GM21529 (cell line): ENCODE results near the gene SLFN12L.
"Not testable (repeated sequence)": the region's sequence is repeated elsewhere in the genome, so short reads cannot be mapped to it uniquely, and the experiment has no call there.

Source experiments
- ATAC-seq: cut with Tn5 transposase; IDR thresholded peaks from one replicate; pipeline ENCODE4 v1.9.1; 2021; ENCODE audit not compliant: unreplicated experiment

Gene SLFN12L

DNA sequence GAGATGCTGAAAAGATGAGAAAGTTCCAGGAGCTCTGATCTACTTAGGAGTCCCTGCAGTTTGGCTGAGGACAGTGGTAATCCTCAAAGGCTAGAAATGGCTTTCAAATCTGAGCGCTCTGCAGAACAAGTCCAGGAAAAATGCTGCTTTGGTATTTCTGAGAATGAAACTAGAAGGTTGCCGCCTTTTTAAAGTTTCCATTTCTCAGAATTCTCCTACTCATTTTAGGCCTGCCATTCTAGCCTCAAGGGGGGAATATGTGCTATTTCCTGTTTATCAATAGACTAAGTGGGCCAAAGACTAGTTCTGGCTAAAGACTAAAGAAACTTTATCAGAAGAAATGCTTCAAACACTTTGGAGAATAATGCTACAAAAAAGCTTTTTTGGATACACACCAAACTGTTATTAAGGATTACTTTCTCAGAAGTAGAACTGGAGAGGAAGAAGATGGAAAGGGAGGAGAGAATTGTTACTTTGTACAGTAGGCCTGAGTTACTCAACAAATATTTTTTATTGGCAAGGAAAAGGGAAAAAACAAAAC is at the start of gene SLFN12L:
Gene SLFN12L, minus strand, starts transcription at position 78 of the 541 bp plus-strand sequence. CDS start 15,314 bp downstream, outside the sequence.
- no peak for ATAC-seq

DNA sequence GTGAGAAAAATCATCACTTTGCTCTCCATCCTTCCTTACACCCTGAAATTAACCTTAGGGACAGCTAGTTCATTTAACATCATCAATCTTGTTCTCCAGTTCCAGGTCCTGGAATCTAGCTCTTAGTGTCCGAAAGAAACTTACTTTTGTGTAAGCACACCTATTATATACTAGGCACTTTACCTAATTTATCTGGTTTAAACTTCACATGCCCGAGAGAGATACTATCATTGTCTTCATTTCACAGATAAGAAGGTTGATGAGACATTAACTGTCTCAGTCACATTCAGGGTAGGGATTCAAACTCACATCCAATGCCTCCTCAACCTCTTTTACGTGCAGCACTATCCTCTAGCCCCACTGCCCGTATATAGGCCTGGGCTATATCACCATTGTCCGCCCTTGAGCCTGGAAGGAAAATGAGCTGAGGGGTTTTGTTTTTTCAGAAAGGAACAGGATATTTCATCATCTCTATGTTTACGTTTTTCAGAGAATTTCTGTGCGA is 49.1 kb upstream of the SLFN12L start:
- ATAC-seq, result no peak

DNA sequence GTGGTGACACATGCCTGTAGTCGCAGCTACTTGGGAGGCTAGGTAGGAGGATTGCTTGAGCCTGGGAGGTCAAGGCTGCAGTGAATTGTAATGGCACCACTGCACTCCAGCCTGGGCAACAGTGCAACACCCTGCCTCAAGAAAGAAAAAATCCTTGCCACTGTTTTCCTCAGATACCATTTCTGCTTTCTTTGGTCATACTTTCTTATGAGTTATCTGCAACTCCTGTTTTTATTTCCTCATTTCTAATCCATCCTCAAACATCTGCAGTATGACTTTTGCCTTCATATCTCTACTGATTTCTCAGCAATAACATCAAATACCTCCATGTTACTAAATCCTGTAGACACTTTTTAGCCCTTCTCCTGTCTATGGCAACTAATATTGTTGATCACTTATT is 46.6 kb upstream of the SLFN12L start:
- no peak for ATAC-seq

DNA sequence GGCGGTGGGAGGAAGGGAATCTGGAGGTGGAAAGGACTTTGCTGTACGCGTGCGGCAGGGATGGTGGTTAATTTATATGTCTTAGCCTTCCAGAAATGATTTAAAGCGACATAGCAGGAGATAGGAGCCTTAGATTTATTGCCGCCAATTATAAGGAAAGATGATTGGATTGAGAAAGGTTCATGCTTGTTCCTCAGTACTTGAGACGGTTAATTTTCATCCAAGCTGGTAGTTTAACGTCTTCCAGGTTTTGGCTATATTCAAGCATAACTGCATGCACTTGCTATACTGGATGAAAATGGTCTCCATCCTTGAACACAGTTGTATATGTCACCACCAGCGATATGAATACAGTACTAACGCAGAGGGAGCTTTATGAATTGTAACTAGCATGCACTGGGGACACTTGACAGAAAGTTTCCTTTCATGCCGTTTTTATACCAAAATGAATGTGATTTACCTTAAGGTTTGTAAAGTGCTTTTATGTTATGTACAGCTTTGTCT is 41.5 kb upstream of the SLFN12L start:
- ATAC-seq, result no peak

DNA sequence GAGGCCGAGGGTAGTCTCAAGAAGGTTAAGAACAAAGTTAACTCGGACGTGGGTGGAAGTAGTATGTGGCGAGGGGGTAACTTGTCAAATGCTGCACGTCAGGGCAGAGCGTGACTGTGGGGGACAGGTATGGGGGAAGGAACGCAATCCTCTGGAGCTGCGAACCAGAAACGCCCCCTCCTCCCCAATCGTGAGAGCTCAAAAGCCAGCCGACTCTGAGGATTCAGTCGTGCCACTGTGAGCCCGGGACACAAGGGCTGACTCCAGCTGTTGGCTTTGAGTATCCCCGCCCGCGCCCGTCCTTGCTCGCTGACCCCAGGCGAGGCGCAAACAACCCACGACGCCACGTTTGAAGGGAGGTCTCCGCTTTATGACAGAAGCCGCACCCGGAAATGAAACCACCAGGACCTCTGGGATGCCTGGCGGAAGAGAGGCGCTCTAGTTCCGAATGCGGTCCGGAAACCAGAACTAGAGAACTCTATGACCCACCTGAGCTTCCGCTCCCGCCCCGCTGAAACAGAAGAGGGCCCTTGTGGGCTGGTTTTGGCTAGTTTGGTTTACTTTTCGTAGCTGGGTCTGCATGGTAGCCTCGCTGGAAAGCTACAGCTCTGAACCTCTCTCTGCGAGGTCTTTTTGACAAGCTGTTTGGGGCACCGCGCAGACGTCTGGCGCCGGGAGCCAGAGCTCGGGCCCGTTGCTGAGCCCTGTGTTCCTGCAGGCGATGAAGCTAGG is 40.9 kb upstream of the SLFN12L start, which contains the start of gene PEX12:
Gene PEX12, minus strand, starts transcription at position 375 of the 732 bp plus-strand sequence. CDS start 550 bp downstream, outside the sequence.
- ATAC-seq, result peak; percentile 87

DNA sequence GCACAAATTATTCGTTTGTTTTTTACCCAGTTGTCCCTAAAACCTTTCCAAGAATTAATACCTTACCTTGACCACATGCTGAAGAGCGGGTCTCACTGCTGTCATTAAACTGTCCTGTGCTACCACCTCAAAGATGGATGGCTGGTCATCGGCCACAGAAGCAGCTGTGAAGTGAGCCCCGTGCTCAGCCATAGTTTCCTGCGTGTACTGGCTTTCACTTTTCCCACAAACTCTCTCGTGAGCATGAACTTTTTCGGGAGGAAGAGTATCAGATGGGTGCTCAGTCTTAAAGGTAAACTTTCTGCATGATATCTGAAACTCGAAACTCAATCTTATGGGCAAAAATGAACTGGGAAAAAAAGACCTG is 40.3 kb upstream of the SLFN12L start:
- ATAC-seq, result no peak

DNA sequence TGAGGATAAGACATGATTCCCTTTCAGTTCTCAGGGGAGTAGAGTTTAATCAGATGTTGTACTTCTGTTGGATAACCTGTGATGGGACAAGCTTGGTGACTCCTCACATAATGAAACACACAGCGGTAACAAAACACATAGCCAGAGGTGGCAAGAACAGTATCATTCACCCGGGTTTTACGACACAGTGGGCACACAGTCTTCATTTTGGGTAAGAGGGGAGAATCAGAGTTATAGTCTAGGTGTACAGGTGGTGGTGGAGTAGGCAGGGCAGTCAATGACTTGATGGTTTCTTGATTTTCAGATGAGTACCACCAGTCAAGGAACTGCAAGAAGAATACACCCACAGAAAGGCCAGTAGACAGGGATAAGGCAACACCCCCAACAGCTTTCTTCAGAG is 38.3 kb upstream of the SLFN12L start:
- ATAC-seq, result no peak

DNA sequence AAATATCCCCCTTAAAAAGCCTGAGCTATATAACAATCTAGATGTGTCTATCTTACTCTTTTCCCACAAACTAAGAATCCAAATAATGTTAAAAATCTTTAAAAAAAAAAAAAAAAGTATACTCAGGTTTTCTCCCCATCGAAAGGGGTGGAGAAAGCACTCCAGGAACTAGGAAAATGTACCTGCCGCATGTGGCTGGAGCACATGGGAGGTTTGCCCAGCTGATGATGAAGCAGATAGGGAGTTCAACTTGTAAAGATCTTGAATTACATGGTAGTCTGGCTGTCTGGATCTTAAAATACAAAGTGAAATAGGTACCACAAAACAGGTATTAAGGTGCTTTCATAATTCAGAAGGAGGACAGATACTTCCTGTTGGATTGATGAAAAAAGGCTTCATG is 31.9 kb upstream of the SLFN12L start:
- ATAC-seq, result no peak

DNA sequence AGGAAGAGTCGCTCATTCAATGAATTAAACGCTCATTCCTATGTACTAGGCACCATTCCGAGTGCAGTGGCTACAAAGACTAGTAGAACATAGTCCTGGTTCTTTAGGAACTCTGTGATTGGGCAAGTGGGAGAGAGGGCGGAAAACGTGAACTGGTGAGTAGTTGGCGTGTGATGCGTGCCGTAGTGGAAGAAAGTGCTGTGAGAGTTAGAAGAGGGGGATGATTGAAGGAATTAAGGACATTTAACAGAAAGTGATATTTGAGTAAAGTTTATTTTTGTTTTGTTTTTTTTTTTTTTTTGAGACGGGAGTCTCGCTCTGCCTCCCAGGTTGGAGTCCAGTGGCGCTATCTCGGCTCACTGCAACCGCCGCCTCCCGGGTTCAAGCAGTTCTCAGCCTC is 31.1 kb upstream of the SLFN12L start:
- ATAC-seq, result no peak

DNA sequence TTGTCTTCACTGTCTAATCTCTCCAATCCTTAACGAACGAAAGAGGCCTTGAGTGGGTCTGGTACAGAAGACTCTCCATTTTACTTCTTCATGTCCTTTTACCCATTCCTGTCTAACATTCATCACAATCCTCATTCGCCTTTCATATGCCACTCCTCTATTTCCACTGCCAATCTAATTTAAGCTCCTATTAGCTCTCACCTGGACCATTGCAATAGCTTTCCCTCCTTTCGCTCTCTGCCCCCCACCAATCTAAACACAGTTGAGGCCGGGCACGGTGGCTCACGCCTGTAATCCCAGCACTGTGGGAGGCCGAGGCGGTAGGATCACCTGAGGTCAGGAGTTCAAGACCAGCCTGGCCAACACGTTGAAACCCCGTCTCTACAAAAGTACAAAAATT is 29.5 kb upstream of the SLFN12L start:
- ATAC-seq, result no peak

DNA sequence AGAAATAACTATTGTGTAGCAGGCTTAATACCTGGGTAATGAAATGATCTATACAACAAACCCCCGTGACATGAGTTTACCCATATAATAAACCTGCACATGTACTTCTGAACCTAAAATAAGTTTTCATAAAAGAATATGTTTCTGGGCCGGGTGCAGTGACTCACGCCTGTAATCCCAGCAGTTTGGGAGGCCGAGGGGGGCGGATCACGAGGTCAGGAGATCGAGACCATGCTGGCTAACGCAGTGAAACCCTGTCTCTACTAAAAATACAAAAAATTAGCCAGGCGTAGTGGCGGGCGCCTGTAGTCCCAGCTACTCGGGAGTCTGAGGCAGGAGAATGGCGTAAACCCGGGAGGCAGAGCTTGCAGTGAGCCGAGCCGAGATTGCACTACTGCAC is 25.7 kb upstream of the SLFN12L start:
- not testable (repeated sequence) for ATAC-seq

DNA sequence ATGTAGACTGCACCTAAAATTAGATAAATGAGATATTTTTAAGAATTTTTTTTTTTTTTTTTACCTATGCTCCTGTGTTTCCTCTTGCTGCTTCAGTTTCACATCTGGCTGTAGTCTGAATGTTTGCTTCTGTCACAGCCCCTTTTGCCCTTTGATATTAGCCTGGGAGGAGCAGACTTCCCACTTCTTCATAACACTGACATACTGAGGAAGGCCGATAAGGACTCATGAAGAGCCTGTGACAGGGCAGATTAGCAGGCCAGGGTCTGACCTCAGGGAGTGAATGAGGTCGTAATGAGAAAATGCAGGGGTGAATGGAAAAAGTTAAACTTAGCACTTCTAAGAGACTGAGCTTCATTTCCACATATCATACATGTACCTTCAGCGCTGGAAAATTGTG is 23.2 kb upstream of the SLFN12L start, which contains the start of gene SLFN14:
Gene SLFN14, minus strand, starts transcription at position 117 of the 400 bp plus-strand sequence. CDS start 2,757 bp downstream, outside the sequence.
- no peak for ATAC-seq

DNA sequence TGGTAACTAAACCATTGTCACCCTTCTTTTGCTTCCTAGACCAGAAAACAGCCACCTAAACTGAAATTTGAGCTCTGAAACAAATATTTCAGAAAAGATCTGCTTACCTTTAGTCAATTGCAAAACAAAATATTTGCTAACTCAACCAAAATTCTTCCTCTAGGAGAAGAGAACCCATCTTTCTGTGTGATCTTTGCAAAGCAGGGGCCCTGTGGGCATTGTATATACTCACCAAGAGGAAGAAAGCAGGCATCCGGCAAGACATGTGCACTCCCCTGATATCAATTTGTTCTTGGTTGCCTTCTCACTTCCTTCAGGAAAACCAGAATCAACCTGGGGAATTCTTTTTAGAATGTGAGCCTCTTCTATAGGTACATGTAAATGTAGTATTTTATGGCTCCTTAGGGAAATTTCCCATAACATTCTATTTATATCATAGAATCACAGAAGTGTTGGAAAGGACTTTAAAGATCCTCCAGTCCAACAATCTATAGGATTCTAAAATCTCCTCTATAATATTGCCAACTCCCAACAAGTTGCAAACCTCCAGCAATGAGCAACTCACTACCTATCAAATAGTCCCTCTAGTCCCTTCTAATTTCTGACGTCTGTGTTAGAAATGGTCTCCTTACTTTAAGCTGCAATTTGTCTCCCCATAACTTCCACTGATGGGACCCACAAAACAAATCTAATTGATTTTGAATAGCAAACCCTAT is 22.2 kb upstream of the SLFN12L start:
- ATAC-seq, result no peak

DNA sequence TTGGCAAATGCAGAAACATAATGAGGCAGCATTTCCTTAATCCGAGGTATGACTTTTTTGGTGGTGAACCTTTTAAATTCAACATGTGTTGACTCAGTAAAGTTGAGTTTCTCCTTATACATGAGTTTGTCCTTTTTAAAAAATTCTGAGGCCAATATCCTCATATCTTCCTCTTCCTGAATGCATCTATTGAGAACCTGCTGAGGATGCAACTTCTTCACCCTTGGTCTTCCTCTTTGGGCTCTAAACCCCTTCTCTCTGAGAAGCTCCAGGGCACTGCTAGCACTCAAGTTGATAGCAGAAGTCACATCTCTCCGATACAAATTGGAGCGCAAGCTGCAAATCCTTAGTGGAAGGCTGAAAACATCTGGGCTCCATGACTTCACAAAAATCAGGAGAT is 19.9 kb upstream of the SLFN12L start:
- ATAC-seq, result no peak

DNA sequence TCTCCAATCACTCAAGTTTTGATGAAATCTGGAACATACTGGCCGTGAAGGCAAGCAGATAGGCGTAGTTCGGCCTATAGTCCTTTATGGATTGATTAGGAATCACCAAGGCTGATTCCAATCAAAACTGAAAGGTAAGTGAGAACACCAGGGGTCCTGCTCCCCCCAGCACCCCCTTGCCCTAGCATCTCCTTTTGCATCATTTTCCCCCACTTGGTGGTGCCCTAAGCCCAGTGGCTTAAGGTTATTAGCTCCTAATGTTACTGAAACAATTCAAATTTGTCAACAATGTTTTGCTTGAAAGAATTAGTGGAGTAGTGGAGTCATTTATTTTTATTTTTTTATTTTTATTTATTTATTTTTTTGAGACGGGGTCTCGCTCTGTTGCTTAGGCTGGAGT is 18.2 kb upstream of the SLFN12L start:
- no peak for ATAC-seq

DNA sequence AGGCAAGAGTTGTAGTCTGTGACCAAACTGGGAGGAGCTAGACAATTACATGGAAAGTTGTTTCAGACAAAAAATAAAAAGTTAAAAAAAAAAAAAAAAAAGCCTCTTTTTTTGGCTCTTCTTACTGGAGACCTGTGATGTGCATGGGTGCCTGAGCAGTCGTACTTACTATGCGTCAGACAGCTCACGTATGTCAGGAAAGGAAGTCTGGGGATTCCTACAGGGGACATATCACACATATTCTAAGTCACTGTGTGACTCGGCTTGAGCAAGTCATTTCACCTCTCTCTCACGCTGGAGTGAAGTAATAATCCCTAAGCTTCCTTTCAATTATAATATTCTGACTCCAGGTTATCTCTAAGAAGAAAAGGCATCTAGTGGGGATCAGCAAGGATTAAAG is 17.2 kb upstream of the SLFN12L start:
- ATAC-seq, result no peak

DNA sequence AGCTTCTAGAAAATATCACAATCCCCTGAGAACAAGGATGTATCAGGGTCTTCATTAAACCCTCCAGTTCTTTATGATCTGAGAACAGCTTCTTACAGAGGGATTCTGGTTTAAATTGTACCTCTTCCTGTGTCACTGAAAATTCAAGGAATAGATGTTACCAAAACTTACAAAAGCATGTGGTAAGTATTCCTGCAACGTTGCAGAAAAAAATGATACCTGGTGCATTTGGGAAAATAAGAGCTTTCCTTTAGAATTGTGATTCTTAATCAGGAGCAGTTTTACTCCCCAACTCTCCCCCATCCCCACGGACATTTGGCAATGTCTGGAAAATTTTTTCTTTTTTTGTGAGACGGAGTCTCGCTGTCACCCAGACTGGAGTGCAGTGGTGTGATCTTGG is 15.8 kb upstream of the SLFN12L start:
- no peak for ATAC-seq

DNA sequence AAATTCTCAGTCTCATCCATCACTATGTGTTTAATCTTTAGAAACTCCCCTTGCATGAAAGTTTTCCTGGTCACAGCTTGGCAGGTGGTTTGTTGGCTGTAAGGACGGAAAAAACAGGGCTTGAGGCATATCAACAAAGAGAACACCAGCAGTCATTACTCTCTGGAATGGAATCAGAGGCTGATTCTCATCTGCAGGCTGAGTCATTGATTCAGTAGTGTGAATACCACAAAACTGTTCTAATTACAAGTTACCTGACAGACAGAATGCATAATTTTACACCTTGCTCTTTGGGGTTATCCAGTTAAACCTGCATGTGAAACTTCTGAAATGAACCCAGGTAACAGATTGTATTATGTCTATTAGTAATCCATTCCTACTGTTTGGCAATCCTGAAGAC is 11.5 kb upstream of the SLFN12L start:
- no peak for ATAC-seq

DNA sequence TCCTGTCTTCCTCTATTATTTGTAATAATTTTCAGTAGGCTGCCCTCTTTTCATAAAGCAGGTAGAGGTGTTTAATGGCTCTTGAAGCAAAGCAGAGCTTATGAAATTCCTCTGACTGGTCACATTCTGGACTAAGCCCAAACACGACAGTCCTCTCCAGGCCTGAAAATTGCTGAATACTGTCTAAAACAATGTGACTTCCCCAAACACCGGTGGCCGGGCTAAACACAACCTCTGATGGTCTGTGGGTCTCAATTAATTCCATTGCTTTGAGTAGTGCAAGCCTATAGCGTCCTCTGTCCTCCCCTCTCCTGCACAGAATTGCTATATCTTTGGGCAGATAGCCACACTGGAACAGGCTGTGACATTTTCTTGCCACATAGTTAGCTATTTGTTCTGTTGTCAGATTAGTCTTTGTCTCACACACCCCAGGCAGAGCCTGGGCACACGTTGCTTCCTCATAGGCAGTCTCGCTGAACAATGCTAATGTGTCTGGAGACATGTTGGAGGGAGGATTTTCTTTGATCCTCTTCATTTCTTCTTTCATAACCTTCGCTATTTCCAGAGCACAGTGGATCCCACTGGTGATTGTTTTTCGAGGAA is 10.8 kb upstream of the SLFN12L start:
- ATAC-seq, result no peak

DNA sequence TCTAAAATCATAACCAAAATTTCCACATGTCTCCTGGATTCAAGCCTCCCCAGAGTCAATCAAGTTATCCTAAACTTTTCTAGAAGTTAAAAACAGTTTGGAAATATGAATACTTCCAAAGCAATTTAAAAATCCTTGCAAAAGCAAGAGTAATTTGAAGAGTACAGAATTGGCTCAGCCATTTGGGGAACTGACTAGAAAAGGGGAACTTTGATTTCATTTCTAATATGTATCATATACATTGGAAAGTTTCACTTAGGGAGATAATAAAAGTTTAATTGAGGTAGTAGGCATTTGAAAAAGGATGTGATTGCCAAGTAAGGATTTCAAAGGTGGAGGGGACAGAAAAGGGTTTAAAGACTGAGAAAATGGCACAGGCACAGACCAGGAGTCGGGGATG is 9.0 kb upstream of the SLFN12L start:
- ATAC-seq, result no peak

DNA sequence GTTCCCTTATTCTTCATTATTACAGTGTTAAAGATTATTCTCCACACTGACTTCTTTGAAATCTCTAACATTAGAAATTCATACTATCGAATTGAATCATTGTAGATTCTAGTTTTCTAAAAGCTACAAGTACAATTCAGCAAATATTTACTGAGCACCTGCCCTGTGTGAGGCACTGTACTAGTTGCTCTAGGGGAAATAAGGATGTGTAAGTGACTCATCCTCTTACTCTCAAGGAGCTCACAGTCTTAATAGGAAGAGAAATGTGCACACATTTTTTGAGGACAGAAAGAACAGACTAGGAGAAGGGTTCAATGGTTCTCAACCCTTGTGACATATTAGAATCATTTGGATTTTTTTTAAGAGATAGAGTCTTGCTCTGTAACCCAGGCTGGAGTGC is 7.7 kb upstream of the SLFN12L start:
- no peak for ATAC-seq
